Chondrocyte (in vitro differentiated cells): Measurements from ENCODE around the gene TENT5C. TPM values are rescaled to one million over a fixed set of nuclear protein-coding genes. Genes with fewer than 3 reads are reported as not detected.

ENCODE experiments used
- DNase-seq: peaks from one replicate; pipeline ENCODE4 v3.0.0; 2021; ENCODE audit warnings: mixed read lengths, low spot score
- H3K27ac Mint-ChIP-seq: one replicate; pipeline ENCODE4 v1.8.0; 2021; ENCODE audit warnings: mild to moderate bottlenecking, moderate library complexity, mixed read lengths; ENCODE audit not compliant: unreplicated experiment
- H3K27me3 Mint-ChIP-seq: 2 replicates; pipeline ENCODE4 v1.8.0; 2021; ENCODE audit warnings: low read depth, mixed read lengths
- H3K36me3 Mint-ChIP-seq: 2 replicates; pipeline ENCODE4 v1.8.0; 2021; ENCODE audit warnings: low read depth, mixed read lengths
- H3K4me1 Mint-ChIP-seq: 2 replicates; pipeline ENCODE4 v1.8.0; 2021; ENCODE audit warnings: low read depth, mild to moderate bottlenecking, mixed read lengths
- H3K4me3 Mint-ChIP-seq: one replicate; pipeline ENCODE4 v1.8.0; 2021; ENCODE audit warnings: mild to moderate bottlenecking, moderate library complexity, mixed read lengths; ENCODE audit not compliant: unreplicated experiment
- H3K9me3 Mint-ChIP-seq: 2 replicates; pipeline ENCODE4 v1.8.0; 2021; ENCODE audit warnings: low read depth, mixed read lengths
- CTCF ChIP-seq: fragments of 200-600 bp; sonication (generic); IDR thresholded peaks from 2 replicates; pipeline ENCODE4 v1.5.0; 2021; ENCODE audit warnings: antibody characterized with exemption, mild to moderate bottlenecking, moderate library complexity
- total RNA-seq: library from RNA; stranded (reverse); gene quantifications from 3 replicates; pipeline ENCODE4 v1.2.1, GENCODE V29; 2021

Gene TENT5C
- total RNA-seq, 1 donor from 2014 or later, result 0.20 TPM

- Mint-ChIP-seq H3K36me3 (no peaks in the 10 kb centered on the region), H3K27ac (no peak overlapping the region), H3K27me3 (peaks cover 24% of the 10 kb centered on the region), H3K9me3 (no peaks in the 10 kb centered on the region), H3K4me1 (no peaks in the 10 kb centered on the region), H3K4me3 (no peak overlapping the region)
- no peak for DNase-seq
- TF ChIP-seq CTCF, result no peak
Observed at GRCh38 chr1:117599286-117600221, 6.3 kb upstream of the TENT5C start.

- no peak for TF ChIP-seq CTCF
- no peak for DNase-seq
- H3K27ac Mint-ChIP-seq, result no peak overlapping the region
- no peaks in the 10 kb centered on the region for H3K36me3 Mint-ChIP-seq
- peaks cover 5% of the 10 kb centered on the region for H3K4me1 Mint-ChIP-seq
- H3K4me3 Mint-ChIP-seq, result no peak overlapping the region
- H3K27me3 Mint-ChIP-seq, result peaks cover 24% of the 10 kb centered on the region
- no peaks in the 10 kb centered on the region for H3K9me3 Mint-ChIP-seq
Observed at GRCh38 chr1:117600325-117600943, 5.4 kb upstream of the TENT5C start.

- H3K27me3 Mint-ChIP-seq, result peaks cover 24% of the 10 kb centered on the region
- no peaks in the 10 kb centered on the region for H3K36me3 Mint-ChIP-seq
- no peak overlapping the region for H3K4me3 Mint-ChIP-seq
- no peak for TF ChIP-seq CTCF
- no peak for DNase-seq
- H3K4me1 Mint-ChIP-seq, result peaks cover 7% of the 10 kb centered on the region
- no peak overlapping the region for H3K27ac Mint-ChIP-seq
- no peaks in the 10 kb centered on the region for H3K9me3 Mint-ChIP-seq
Observed at GRCh38 chr1:117600966-117601365, 4.9 kb upstream of the TENT5C start.

GRCh38 chr1:117602862-117603261, 3.0 kb upstream of the TENT5C start:
- Mint-ChIP-seq H3K27me3 (peaks cover 25% of the 10 kb centered on the region), H3K27ac (no peak overlapping the region), H3K4me3 (no peak overlapping the region), H3K9me3 (no peaks in the 10 kb centered on the region), H3K36me3 (no peaks in the 10 kb centered on the region), H3K4me1 (peaks cover 12% of the 10 kb centered on the region)
- TF ChIP-seq CTCF, result no peak
- no peak for DNase-seq

- no peak for DNase-seq
- peak overlapping the region; percentile 89 for H3K4me3 Mint-ChIP-seq
- peaks cover 12% of the 10 kb centered on the region for H3K4me1 Mint-ChIP-seq
- peaks cover 33% of the 10 kb centered on the region for H3K27me3 Mint-ChIP-seq
- H3K9me3 Mint-ChIP-seq, result no peaks in the 10 kb centered on the region
- H3K27ac Mint-ChIP-seq, result peak overlapping the region; percentile 61
- H3K36me3 Mint-ChIP-seq, result no peaks in the 10 kb centered on the region
- no peak for TF ChIP-seq CTCF
Observed at GRCh38 chr1:117605164-117605773, 579 bp upstream of the TENT5C start.
